HG02970 (cell line): ENCODE results near the gene TMEM200B.
"Not testable (repeated sequence)": the region's sequence is repeated elsewhere in the genome, so short reads cannot be mapped to it uniquely, and the experiment has no call there.

Experiments
- ATAC-seq: cut with Tn5 transposase; IDR thresholded peaks from one replicate; pipeline ENCODE4 v1.9.1; 2021; ENCODE audit warnings: mild to moderate bottlenecking, moderate library complexity, moderate number of reproducible peaks; ENCODE audit not compliant: unreplicated experiment, low FRiP score

The TMEM200B gene

DNA sequence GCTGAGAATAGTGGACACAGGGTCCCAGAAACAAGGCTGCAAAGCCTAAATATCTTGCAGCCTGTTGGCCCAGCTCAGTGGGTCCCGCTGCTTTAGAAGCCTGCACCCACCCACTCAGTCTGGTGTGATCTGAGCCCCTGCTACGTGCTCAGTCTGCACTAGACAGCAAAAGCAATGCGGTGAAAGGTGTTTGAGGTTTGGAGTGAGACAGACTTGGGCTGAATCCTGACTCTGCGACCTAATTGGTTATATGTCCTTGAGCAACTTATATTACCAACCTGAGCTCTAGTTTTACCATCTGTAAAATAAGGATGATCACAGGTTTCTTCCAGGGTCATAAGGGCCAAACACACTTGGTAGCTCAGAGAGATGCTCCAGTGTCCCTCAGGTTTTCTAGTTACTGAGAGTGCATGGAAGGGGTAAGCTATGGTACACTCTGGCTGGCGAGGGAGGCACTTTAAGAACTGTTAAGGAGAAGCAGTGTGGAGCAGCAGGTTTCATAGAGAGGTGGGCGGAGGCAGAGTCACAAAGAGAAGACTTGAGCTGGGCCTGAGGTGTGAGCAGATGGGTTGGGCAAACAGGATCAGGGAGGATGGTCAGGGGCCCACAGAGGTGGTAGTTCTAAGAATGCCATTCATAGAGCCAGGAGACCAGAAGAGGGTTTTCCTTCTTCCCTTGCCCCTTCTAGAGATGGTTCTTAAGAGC is 10.1 kb downstream of the TMEM200B start:
- no peak for ATAC-seq

DNA sequence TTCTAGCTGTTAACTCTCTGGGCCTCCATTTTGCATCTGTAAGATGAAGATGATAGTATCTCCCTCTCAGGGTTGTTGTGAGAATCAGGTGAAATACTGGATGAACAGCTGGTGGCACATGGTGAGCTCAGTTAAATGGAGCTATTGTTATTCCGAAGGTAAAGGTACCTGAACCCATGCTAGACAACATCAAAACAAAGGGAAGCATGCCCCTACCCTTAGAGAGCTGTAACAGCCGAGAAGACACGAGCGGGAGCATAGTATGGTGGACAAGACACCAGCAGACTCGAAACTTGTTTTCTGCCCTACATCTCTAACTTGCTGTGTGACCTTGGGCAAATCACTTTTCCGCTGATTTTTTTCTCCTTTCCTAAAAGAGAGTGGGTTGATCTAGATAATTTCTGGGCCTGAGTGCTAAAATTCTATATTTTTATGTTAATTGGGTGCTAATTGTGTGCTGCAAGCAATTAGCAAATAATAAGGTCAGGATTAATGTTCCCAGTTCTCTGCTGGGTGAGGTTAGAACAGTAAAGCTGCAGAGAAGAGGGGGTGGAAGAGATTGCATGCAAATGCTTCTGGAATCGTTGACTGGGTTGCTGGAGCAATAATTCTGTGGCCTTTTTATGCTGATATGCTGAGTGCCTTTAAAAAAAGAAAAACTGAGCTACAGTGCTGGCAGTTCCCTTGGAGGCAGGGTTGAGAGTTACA is 10.8 kb downstream of the TMEM200B start:
- no peak for ATAC-seq

DNA sequence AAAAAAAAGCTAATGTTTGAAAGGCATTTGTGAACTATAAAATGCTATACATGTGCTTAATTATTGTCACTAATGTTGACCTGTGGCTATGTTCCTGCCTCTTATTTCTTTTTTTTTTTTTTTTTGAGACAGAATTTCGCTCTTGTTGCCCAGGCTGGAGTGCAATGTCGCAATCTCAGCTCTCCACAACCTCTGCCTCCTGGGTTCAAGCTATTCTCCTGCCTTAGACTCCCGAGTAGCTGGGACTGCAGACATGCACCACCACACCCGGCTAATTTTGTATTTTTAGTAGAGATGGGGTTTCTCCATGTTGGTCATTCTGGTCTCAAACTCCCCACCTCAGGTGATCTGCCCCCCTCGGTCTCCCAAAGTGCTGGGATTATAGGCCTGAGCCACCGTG is 15.7 kb downstream of the TMEM200B start:
- ATAC-seq: not testable (repeated sequence)

DNA sequence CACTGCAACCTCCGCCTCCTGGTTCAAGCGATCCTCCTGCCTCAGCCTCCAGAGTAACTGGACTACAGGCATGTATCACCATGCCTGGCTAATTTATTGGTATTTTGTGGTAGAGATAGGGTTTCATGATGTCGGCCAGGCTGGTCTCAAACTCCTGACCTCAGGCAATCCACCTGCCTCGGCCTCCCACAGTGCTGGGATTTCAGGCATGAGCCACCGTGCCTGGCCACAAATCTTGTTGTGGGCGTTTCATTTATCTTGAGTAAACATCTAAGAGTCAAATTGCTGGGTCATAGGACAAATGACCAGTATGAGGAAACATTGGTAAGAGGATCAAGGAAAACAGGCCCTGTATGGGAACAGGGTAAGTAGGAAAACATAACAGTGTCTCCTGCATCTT is 17.9 kb downstream of the TMEM200B start:
- no peak for ATAC-seq

DNA sequence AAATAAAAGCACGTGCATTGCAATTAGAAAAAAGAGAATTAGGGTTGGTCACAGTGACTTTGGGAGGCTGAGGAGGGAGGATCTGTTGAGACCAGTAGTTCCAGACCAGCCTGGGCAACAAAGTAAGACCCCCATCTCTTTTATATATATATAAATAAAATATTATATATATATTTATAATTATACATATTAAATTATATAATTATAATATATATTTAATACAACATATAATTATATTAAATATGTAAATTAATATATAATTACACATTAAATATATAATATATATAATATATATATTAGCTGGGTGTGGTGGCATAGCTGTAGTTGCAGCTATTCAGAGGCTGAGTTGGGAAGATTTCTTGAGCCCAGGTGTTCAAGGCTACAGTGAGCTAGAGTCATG is 23.2 kb downstream of the TMEM200B start:
- ATAC-seq: no peak

DNA sequence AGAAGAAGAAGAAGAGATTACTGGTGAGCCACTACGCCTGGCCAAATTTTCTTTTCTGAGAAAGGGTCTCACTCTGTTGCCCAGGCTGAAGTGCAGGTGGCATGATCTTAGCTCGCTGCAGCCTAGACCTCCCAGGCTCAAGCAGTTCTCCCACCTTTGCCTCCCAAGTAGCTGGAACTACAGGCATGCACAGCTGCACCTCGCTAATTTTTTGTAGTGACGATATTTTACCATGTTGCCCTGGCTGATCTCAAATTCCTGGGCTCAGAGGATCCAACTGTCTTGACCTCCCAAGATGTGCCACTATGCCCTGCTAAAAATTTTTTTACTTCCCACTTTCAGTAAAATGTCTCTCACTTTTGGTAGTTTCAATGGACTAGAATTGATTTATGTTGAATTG is 24.4 kb downstream of the TMEM200B start:
- ATAC-seq: no peak

DNA sequence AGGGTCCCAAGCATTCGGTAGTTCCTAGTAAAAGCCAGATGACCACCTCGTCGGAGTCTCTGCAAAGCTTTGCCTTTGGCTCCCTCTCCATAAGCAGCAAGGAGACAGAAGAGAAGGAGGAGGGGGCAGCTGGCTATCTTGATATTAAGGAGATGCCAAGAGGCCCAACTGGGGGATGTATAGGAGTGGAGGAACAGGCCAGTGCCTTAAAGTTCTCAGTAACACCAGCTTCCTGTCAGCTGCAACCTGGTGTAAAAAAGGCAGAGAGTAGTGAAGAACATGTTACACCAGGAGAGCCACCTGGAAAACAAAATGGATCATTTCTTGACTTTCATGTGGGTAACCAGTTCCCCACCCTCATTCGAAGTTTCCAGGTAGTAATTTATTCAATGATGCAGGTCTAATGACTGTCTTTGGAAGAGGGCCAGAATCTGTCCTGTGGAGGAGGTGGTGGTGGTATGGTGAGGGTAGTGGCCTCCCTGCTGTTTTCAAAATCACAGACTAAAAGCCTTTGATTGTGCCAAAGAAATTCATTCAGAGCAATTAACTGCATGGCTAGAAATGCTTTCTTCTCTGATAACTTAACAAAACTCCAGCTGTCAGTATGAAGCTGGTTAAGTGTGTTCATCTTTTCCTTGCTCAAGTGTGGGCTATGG is 27.3 kb downstream of the TMEM200B start:
- no peak for ATAC-seq

DNA sequence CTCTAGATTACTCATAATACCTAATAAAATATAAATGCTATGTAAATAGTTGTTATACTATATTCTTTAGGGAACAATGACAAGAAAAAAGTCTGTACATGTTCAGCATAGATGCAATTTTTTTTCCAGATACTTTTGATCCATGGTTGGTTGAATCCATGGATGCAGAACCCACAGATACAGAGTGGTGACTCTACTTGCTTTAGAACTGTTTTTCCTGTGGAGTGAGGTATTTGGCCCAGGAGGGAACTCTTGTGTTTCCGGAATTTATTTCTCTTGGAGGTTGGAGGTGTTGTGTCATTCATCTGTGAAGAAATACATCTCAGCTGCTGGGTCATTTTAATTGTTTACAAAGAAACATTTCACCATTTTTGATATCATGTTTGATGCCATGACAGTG is 28.7 kb downstream of the TMEM200B start:
- ATAC-seq: no peak

DNA sequence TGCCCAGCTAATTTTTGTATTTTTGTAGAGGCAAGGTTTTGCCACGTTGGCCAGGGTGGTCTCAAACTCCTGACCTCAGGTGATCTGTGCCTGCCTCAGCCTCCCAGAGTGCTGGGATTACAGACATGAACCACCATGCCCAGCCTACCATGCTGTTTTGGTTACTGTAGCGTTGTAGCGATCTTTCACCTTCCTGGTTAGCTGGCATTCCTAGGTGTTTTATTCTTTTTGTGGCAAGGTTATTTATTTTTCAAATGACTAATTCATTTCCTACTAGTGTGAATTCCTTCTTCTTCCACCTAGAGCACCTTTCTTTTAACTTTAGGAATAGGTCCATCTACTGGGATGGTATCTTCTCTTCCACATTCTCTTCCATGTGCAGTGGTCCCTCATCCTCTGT is 29.3 kb downstream of the TMEM200B start:
- ATAC-seq: no peak

DNA sequence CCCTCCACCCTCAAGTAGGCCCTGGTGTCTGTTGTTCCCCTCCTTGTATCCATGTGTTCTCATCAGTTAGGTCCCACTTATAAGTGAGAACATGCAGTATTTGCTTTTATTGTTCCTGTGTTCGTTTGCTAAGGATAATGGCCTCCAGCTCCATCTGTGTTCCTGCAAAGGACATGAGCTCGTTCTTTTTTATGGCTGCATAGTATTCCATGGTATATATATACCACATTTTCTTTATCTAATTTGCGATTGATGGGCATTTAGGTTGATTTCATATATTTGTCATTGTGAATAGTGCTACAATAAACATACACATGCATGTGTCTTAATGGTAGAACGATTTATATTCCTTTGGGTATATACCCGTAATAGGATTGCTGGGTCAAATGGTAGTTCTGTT is 31.0 kb downstream of the TMEM200B start:
- not testable (repeated sequence) for ATAC-seq

DNA sequence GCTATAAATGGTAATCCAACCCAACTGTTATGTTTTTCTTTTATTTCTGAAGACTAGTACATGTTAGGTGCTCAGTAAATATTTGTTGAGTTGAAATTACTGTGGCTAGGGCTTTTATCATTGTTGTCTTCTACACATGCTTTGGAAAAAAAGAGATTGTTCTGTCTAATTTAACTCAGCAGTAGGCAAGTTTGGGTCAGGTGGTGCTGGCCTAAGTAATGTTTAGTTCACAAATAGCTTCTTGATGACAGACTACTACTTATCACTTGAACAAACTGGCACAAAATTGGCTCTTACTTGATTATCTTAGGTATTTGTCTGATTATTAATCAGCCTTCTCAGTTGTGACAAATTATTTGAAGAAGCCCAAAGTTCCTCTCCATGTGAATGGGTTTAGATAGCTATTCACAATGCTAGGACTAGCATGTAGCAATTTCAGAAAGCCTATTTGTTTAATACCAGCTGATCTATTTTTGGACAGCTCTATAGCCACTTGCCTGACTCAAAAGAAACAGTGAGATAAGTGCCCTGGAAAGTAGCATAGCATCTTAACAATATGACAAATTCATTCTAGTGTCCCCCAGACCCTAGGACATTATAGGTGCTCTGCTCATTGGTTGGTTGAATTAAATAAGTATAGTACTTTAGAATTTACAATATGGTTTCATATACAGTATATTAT is 32.6 kb downstream of the TMEM200B start:
- no peak for ATAC-seq

DNA sequence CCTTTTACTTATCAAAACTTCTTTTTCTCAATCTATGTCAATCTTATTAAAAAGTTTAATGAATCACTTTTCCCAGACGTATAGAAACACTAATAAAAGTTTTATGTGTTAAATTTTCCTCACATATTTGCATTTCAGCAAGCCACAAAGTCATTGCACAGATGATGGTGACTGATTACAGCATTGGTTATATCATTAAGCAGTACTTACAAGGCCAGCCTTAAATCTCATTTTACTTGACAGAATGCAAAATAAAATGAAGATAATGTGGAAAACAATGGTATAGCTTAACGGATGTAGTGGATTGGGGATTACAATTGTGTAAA is 39.5 kb downstream of the TMEM200B start:
- no peak for ATAC-seq

DNA sequence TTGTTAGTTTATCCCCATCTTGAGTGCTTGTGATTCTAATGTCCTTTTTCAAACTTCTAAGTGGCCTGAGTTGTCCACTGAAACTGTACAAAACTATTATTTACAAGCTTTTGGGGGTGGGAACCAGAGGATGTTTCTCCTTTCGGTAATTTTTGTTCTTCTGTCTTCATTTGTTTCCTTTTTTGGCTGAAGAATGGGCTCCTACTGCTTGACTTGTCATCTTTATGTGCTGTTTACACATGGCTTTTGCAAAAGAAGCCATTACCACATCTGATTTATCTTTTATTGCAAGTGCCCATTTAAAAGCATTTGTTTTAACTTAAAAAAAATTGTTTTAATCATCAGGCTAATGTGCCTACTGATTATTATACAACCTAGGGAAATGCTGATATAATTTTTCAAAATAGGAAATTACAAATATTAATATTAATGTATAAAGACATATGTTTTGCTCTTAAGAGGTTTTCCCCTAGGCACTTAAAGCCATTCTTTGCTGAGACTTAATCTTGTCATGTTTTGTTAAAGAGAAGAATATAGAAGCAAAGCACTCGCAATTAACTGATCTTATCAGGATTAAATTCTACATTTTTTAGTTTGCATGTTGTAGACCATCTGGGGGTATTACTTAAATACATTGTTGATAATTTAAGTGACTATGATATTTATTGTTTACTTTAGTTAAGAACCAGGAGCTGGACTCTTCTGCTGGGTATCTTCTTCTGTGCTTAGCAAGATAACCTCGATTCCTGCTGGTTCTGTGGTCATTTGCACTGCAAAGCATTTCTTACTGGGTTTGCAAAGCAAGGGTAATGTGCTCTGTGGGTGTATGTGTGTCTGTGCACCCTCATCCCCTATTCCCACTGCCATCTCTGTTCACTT is 40.1 kb downstream of the TMEM200B start:
- ATAC-seq: no peak

DNA sequence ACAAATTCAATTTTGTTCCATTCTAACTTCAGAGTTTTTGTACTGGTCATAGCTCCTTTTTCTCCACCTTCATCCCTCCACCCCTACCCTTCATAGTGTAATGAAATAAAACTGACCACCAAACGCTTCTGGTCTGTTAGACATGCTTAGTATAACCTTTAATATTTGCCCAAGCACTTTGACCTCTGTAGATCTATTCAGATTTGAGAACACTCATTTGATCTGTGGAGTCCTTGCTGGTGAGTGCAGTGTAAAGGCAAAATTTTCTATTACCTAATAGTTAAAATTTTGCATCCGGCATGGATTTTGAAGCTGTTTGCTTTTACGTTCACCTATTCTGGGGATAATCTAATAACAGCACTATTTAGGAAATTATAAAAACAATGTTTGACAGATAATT is 41.2 kb downstream of the TMEM200B start:
- no peak for ATAC-seq

DNA sequence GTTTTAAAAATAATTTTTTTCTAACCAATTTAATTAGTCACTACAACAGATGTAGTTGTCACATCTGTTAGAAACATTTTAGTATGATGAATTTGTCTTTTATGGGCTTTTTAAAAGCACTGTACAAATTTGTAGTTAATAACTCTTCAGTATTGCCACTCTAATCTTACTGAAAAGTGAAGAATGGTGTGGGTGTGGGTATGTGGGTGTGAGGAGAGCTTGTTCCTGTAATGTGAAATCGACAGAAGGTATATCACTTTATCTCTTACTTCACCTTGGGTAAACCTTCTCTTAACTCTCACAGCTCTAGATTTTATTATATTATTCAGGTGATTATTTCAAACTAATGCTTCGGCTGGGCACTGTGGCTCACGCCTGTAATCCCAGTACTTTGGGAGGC is 42.5 kb downstream of the TMEM200B start:
- ATAC-seq: no peak

DNA sequence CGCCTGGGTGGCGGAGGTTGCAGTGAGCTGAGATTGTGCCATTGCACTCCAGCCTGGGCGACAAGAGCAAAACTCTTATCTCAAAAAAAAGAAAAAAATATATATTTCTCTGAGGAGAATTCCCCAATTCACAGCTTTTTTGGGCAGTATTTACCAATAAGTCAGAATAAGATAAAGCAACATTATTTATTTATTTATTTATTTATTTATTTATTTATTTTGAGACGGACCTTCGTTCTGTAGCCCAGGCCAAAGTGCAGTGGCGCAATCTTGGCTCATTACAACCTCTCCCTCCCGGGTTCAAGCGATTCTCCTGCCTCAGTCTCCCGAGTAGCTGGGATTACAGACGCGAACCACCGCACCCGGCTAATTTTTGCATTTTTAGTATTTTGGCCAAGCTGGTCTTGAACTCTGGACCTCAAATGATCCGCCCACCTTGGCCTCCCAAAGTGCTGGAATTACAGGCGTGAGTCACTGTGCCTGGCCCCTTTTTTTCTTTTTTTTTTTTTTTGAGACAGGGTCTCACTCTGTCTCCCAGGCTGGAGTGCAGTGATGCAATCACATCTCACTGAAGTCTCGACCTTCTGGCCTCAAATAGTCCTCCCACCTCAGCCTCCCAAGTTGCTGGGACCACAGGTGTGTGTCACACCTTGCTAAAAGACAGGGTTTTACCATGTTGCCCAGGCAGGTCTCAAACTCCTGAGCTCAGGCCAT is 43.6 kb downstream of the TMEM200B start:
- ATAC-seq: not testable (repeated sequence)

DNA sequence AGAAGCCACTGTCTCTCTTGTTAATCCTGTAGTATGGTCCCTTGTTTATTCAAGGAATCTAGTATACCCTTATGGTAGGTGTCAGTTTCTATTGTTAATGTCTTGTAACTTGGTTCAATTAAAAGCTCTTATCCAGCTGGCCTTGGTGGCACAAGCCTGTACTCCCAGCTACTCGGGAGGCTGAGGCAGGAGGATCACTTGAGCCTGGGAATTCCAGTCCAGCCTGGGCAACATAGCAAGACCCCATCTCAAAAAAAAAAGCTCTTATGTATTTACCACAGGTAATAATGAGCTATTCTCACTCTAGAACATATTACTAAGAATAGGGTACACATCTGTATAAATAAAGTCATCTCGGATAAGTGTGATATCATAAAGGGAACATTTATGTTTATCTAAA is 46.5 kb downstream of the TMEM200B start:
- ATAC-seq: no peak
